HPDE6-E6E7 (cell line): ENCODE results near the gene PDZD4.

Experiments
- DNase-seq: peaks from one replicate; pipeline ENCODE4 v3.0.0; 2011; ENCODE audit warnings: missing footprints; ENCODE audit errors: extremely low spot score

Gene PDZD4

GRCh38 chrX:153755136-153755535, 75.2 kb downstream of the PDZD4 start:
- DNase-seq: no peak
